ENCODE measurements around the gene FST. TPM values are rescaled to one million over a fixed set of nuclear protein-coding genes. Genes with fewer than 3 reads are reported as not detected.

FST gene
- total and polyA plus RNA-seq, 4 donors: 1.5 to 3.9 (median 2.6) TPM

DNA sequence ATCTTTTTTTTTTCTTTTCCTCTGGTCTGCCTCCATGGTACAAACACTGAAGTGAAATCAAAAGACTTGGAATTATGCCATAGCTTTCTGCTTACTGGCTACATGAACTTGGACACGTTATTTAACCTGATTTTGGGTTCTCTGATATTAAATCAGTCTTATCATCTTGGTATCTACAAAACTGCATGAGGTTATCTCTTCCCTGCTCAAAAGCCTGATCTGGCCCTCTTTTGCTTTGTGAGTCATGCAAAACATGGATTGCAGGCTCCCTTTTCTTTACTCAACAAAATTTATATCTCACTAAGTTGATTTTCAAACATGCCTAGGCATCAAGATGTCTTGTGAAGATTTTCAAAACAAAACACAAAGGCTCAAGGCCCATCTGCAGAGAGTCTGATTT lies 45.9 kb upstream of the FST start:
- DNase-seq: no peak
- Histone ChIP-seq H3K27me3 (ENCODE audit: control insufficient read depth in 3 of 3, insufficient read depth in 3 of 3, low read length in 2 of 3) (peaks cover 0 to 3% (median 0%) of the 10 kb centered on the region in 3 donors), H3K27ac (ENCODE audit: low read depth in 1 of 2, low read length in 1 of 2) (no peak overlapping the region), H3K9me3 (ENCODE audit: control insufficient read depth in 4 of 4, insufficient read depth in 3 of 4, low read length in 3 of 4) (no peaks in the 10 kb centered on the region), H3K36me3 (ENCODE audit: control insufficient read depth in 4 of 4, insufficient read depth in 4 of 4, low read length in 4 of 4) (no peaks in the 10 kb centered on the region), H3K4me3 (no peak overlapping the region), H3K4me1 (ENCODE audit: control insufficient read depth in 5 of 5, insufficient read depth in 5 of 5, low read length in 5 of 5) (no peaks in the 10 kb centered on the region), H3K9ac (ENCODE audit: insufficient read depth in 1 of 2, low read length in 2 of 2) (no peak overlapping the region)
- WGBS, 2 donors: 73 to 78% methylated on average over 1 of the region's 1 CpG
- no peak for TF ChIP-seq CTCF (IDR thresholded peaks at IDR 0.05; ENCODE audit: control extremely low read depth, extremely low read depth)
- ATAC-seq (ENCODE audit: insufficient read depth, low FRiP score): no peak

DNA sequence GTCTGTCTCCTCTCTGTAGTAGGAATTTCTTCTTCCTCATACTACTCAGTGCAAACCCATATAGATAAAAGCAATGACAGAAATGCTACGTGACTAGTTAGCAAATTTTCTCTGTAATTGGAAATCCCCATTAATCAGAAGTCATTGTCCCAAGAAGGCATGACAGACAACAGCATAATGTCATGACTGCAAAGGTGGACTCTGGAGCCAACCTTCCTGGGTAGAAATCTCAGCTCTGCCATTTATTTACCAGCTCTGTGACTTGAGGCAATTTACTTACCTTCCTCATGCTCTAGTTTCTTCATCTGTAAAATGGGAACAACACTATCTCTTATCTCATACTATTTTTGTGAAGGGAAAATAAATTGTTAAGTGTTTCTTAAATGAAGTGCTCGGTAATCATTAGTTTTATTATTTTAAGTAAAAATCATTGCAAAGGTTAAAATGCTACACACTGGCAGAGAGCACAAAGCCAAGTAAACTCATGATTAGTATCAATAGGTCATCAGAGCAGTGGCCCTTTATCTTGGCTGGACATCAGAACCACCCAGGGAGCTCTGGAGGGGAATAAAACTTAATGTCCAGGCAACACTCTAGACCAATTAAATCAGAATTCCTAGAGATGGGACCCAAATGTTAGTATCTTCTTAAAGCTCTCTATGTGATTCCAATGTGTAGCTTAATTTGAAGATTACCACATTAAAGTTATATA lies 43.8 kb upstream of the FST start:
- no peak overlapping the region for H3K27ac ChIP-seq (ENCODE audit: low read depth in 1 of 2, low read length in 1 of 2)
- 90 to 93% methylated on average over 2 of the region's 2 CpGs for WGBS, 2 donors
- TF ChIP-seq CTCF (IDR thresholded peaks at IDR 0.05; ENCODE audit: control extremely low read depth, extremely low read depth): no peak
- no peaks in the 10 kb centered on the region for H3K4me1 ChIP-seq (ENCODE audit: control insufficient read depth in 5 of 5, insufficient read depth in 5 of 5, low read length in 5 of 5)
- ATAC-seq (ENCODE audit: insufficient read depth, low FRiP score) (no peak), DNase-seq (no peak)
- no peak overlapping the region for H3K4me3 ChIP-seq
- no peaks in the 10 kb centered on the region for H3K9me3 ChIP-seq (ENCODE audit: control insufficient read depth in 4 of 4, insufficient read depth in 3 of 4, low read length in 3 of 4)
- peaks cover 0 to 3% (median 0%) of the 10 kb centered on the region in 3 donors for H3K27me3 ChIP-seq (ENCODE audit: control insufficient read depth in 3 of 3, insufficient read depth in 3 of 3, low read length in 2 of 3)
- H3K9ac ChIP-seq (ENCODE audit: insufficient read depth in 1 of 2, low read length in 2 of 2): no peak overlapping the region
- H3K36me3 ChIP-seq (ENCODE audit: control insufficient read depth in 4 of 4, insufficient read depth in 4 of 4, low read length in 4 of 4): no peaks in the 10 kb centered on the region

DNA sequence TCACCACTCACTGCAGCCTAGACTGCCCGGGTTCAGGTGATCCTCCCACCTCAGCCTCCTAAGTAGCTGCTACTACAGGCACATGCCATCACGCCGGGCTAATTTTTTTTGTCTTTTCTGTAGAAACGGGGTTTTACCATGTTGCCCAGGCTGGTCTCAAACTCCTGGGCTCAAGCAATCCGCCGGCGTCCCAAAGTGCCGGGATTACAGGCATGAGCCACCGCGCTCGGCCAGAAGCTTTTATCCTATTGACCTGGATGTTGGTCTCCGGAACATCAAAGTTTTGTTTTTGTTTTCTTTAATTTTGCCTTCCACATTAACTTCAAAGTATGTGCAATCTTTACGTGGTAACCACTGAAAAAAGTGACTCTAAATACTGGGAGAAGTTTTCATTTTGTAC lies 42.4 kb upstream of the FST start:
- no peaks in the 10 kb centered on the region for H3K27me3 ChIP-seq (ENCODE audit: control insufficient read depth in 3 of 3, insufficient read depth in 3 of 3, low read length in 2 of 3)
- H3K9me3 ChIP-seq (ENCODE audit: control insufficient read depth in 4 of 4, insufficient read depth in 3 of 4, low read length in 3 of 4): no peaks in the 10 kb centered on the region
- ATAC-seq (ENCODE audit: insufficient read depth, low FRiP score): no peak
- no peak overlapping the region for H3K27ac ChIP-seq (ENCODE audit: low read depth in 1 of 2, low read length in 1 of 2)
- H3K9ac ChIP-seq (ENCODE audit: insufficient read depth in 1 of 2, low read length in 2 of 2): no peak overlapping the region
- DNase-seq: no peak
- H3K4me3 ChIP-seq: no peak overlapping the region
- no peaks in the 10 kb centered on the region for H3K4me1 ChIP-seq (ENCODE audit: control insufficient read depth in 5 of 5, insufficient read depth in 5 of 5, low read length in 5 of 5)
- TF ChIP-seq CTCF (IDR thresholded peaks at IDR 0.05; ENCODE audit: control extremely low read depth, extremely low read depth): no peak
- 96 to 98% methylated on average over 13 of the region's 13 CpGs for WGBS, 2 donors
- no peaks in the 10 kb centered on the region for H3K36me3 ChIP-seq (ENCODE audit: control insufficient read depth in 4 of 4, insufficient read depth in 4 of 4, low read length in 4 of 4)
